Peyer's patch (tissue), 4 donors: Measurements from ENCODE around the gene DNAJA4. TPM values are rescaled to one million over a fixed set of nuclear protein-coding genes. Genes with fewer than 3 reads are reported as not detected.

ENCODE experiments used
- DNase-seq, 3 donors: peaks; one replicate each; pipeline ENCODE4 v3.0.0-alpha.2; 2017 to 2019
- H3K27ac ChIP-seq, 4 donors: fragments of 200-600 bp; sonication (generic); one replicate each; pipeline ENCODE4 v1.5.1; 2016 to 2019
- H3K27me3 ChIP-seq, 2 donors: fragments of 200-600 bp; sonication (generic); one replicate each; pipeline ENCODE4 v1.5.1; 2019
- H3K36me3 ChIP-seq, 3 donors: fragments of 200-600 bp; sonication (generic); one replicate each; pipeline ENCODE4 v1.5.1; 2016 to 2019
- H3K4me1 ChIP-seq, 4 donors: fragments of 200-600 bp; sonication (generic); one replicate each; pipeline ENCODE4 v1.5.1; 2016 to 2019
- H3K4me3 ChIP-seq, 4 donors: fragments of 200-600 bp; sonication (generic); 1 replicate in 3 of 4; 2 replicates in 1 of 4; pipeline ENCODE4 v1.5.1; 2016 to 2019; ENCODE audit warnings: mild to moderate bottlenecking in 1 of 4
- H3K9me3 ChIP-seq, 4 donors: fragments of 200-600 bp; sonication (generic); one replicate each; pipeline ENCODE4 v1.5.1; 2016 to 2019; ENCODE audit warnings: mild to moderate bottlenecking in 1 of 4
- CTCF ChIP-seq, 6 experiments: fragments of 450-650 bp in 4 of 6; fragments of 200-600 bp in 2 of 6; sonication (generic) in 1 of 6; IDR thresholded peaks; one replicate each; pipeline ENCODE4 v1.5.1; 2017 to 2019; ENCODE audit warnings: antibody characterized with exemption in 6 of 6, mild to moderate bottlenecking in 3 of 6, moderate library complexity in 1 of 6
- POLR2A ChIP-seq, 2 donors: fragments of 450-650 bp; IDR thresholded peaks; one replicate each; pipeline ENCODE4 v1.5.1; 2017; ENCODE audit warnings: antibody characterized with exemption in 2 of 2, mild to moderate bottlenecking in 2 of 2, moderate library complexity in 2 of 2
- total RNA-seq, 4 donors: library from RNA; depleted of rRNA; stranded (reverse); fragments of >200 nt; gene quantifications; one replicate each; pipeline ENCODE4 v1.1.0, GENCODE V29; 2016

DNAJA4 gene
- 10 to 100 TPM; 25.6 to 48.9 (median 33.5) TPM for total RNA-seq

GRCh38 chr15:78264304-78265136 lies at the start of gene DNAJA4:
DNAJA4 (plus strand) TSS chr15:78264562; CDS start chr15:78264764, 202 bp downstream.
- Histone ChIP-seq H3K9me3 (no peaks in the 10 kb centered on the region), H3K27me3 (no peaks in the 10 kb centered on the region), H3K27ac (peak within 1 kb of the TSS; percentile 44 to 86 (median 78)), H3K36me3 (no peaks in the 10 kb centered on the region), H3K4me3 (peak within 1 kb of the TSS; percentile 61 to 72 (median 62)), H3K4me1 (peaks cover 0 to 14% (median 4%) of the 10 kb centered on the region in 4 donors)
- peak in 1 of 6 experiments; percentile 10 for TF ChIP-seq CTCF (IDR thresholded peaks at IDR 0.05)
- peak in 1 of 2 donors; percentile 15 for TF ChIP-seq POLR2A (IDR thresholded peaks at IDR 0.05)
- peak; percentile 53 to 80 (median 77) for DNase-seq

GRCh38 chr15:78216276-78217104 lies 47.9 kb upstream of the DNAJA4 start:
- Histone ChIP-seq H3K4me1 (peaks cover 0 to 33% (median 5%) of the 10 kb centered on the region in 4 donors), H3K9me3 (no peaks in the 10 kb centered on the region), H3K27me3 (no peaks in the 10 kb centered on the region), H3K4me3 (no peak overlapping the region), H3K36me3 (no peaks in the 10 kb centered on the region), H3K27ac (peak overlapping the region in 3 of 4 donors; percentile 72 to 96 (median 89))
- peak in 2 of 3 donors; percentile 86 to 93 for DNase-seq
- TF ChIP-seq POLR2A (IDR thresholded peaks at IDR 0.05) (no peak), CTCF (IDR thresholded peaks at IDR 0.05) (no peak)

- Histone ChIP-seq H3K4me1 (peaks cover 0 to 15% (median 2%) of the 10 kb centered on the region in 4 donors), H3K36me3 (no peaks in the 10 kb centered on the region), H3K9me3 (no peaks in the 10 kb centered on the region), H3K27ac (no peak overlapping the region), H3K27me3 (no peaks in the 10 kb centered on the region), H3K4me3 (no peak overlapping the region)
- no peak for DNase-seq
- TF ChIP-seq POLR2A (IDR thresholded peaks at IDR 0.05): no peak
- TF ChIP-seq CTCF (IDR thresholded peaks at IDR 0.05): no peak
Measured at GRCh38 chr15:78220713-78221112, 43.6 kb upstream of the DNAJA4 start.

- Histone ChIP-seq H3K4me3 (no peak overlapping the region), H3K4me1 (no peaks in the 10 kb centered on the region), H3K9me3 (no peaks in the 10 kb centered on the region), H3K27me3 (no peaks in the 10 kb centered on the region), H3K27ac (no peak overlapping the region), H3K36me3 (no peaks in the 10 kb centered on the region)
- TF ChIP-seq CTCF (IDR thresholded peaks at IDR 0.05) (no peak), POLR2A (IDR thresholded peaks at IDR 0.05) (no peak)
- DNase-seq: no peak
Measured at GRCh38 chr15:78222745-78223395, 41.5 kb upstream of the DNAJA4 start.

GRCh38 chr15:78223396-78224022 lies 40.9 kb upstream of the DNAJA4 start:
- TF ChIP-seq CTCF (IDR thresholded peaks at IDR 0.05) (no peak), POLR2A (IDR thresholded peaks at IDR 0.05) (no peak)
- Histone ChIP-seq H3K27ac (no peak overlapping the region), H3K36me3 (no peaks in the 10 kb centered on the region), H3K4me3 (no peak overlapping the region), H3K4me1 (no peaks in the 10 kb centered on the region), H3K27me3 (no peaks in the 10 kb centered on the region), H3K9me3 (no peaks in the 10 kb centered on the region)
- DNase-seq: no peak
